H9 (cell line): Measurements from ENCODE around the gene TELO2. TPM values are rescaled to one million over a fixed set of nuclear protein-coding genes. Genes with fewer than 3 reads are reported as not detected.

Experiments used
- DNase-seq: peaks from one replicate; pipeline ENCODE4 v3.0.0-alpha.2; 2017
- H2AFZ ChIP-seq: one replicate; pipeline ENCODE4 v1.6.1; 2013; ENCODE audit warnings: mild to moderate bottlenecking, low read length, control low read depth, moderate library complexity
- H2AK5ac ChIP-seq: 2 replicates; pipeline ENCODE4 v1.6.1; 2013; ENCODE audit warnings: low read length, control low read depth, mixed read lengths; ENCODE audit not compliant: insufficient read length
- H2BK120ac ChIP-seq: one replicate; pipeline ENCODE4 v1.6.1; 2013; ENCODE audit warnings: low read depth, mild to moderate bottlenecking, low read length, control low read depth, inconsistent platforms; ENCODE audit not compliant: poor library complexity, severe bottlenecking
- H2BK12ac ChIP-seq: 2 replicates; pipeline ENCODE4 v1.6.1; 2013; ENCODE audit warnings: low read length, control low read depth, mixed read lengths, low read depth; ENCODE audit not compliant: insufficient read length
- H2BK15ac ChIP-seq: 2 replicates; pipeline ENCODE4 v1.6.1; 2013; ENCODE audit warnings: low read depth, low read length, control low read depth
- H2BK20ac ChIP-seq: one replicate; pipeline ENCODE4 v1.6.1; 2013; ENCODE audit warnings: low read depth, mild to moderate bottlenecking, low read length, control low read depth, inconsistent platforms; ENCODE audit not compliant: poor library complexity, severe bottlenecking
- H2BK5ac ChIP-seq: 2 replicates; pipeline ENCODE4 v1.6.1; 2013; ENCODE audit warnings: low read length, control low read depth, mixed read lengths; ENCODE audit not compliant: insufficient read length
- H3K14ac ChIP-seq: 2 replicates; pipeline ENCODE4 v1.6.1; 2013; ENCODE audit warnings: low read length, control low read depth; ENCODE audit not compliant: insufficient read depth
- H3K18ac ChIP-seq: 2 replicates; pipeline ENCODE4 v1.6.1; 2013; ENCODE audit warnings: low read depth, mild to moderate bottlenecking, mixed read lengths, low read length, control low read depth; ENCODE audit not compliant: insufficient read length
- H3K23ac ChIP-seq: 2 replicates; pipeline ENCODE4 v1.6.1; 2013; ENCODE audit warnings: low read length, control low read depth, mixed read lengths, low read depth; ENCODE audit not compliant: insufficient read length
- H3K23me2 ChIP-seq: 2 replicates; pipeline ENCODE4 v1.6.1; 2013; ENCODE audit warnings: low read depth, mild to moderate bottlenecking, mixed read lengths, low read length, control low read depth; ENCODE audit not compliant: insufficient read length, poor library complexity, severe bottlenecking
- H3K27ac ChIP-seq: 2 replicates; pipeline ENCODE4 v1.5.1; 2013; ENCODE audit warnings: low read length, control low read depth, mixed read lengths, low read depth; ENCODE audit not compliant: insufficient read length
- H3K27me3 ChIP-seq: 2 replicates; pipeline ENCODE4 v1.6.1; 2013; ENCODE audit warnings: low read length, control low read depth, inconsistent platforms; ENCODE audit not compliant: insufficient read depth
- H3K4ac ChIP-seq: 2 replicates; pipeline ENCODE4 v1.6.1; 2013; ENCODE audit warnings: low read depth, mild to moderate bottlenecking, control low read depth, inconsistent platforms, low read length, moderate library complexity
- H3K4me1 ChIP-seq: 2 replicates; pipeline ENCODE4 v1.6.1; 2013; ENCODE audit warnings: low read length, control low read depth, inconsistent platforms; ENCODE audit not compliant: insufficient read depth
- H3K4me2 ChIP-seq: 2 replicates; pipeline ENCODE4 v1.6.1; 2013; ENCODE audit warnings: low read length, control low read depth, mixed read lengths; ENCODE audit not compliant: insufficient read length, insufficient read depth
- H3K56ac ChIP-seq: 2 replicates; pipeline ENCODE4 v1.6.1; 2013; ENCODE audit warnings: low read depth, mild to moderate bottlenecking, mixed read lengths, low read length, control low read depth; ENCODE audit not compliant: insufficient read length
- H3K79me1 ChIP-seq: 2 replicates; pipeline ENCODE4 v1.6.1; 2013; ENCODE audit warnings: low read depth, mild to moderate bottlenecking, moderate library complexity, low read length, control low read depth, inconsistent platforms; ENCODE audit not compliant: insufficient read depth, poor library complexity, severe bottlenecking
- H3K79me2 ChIP-seq: 2 replicates; pipeline ENCODE4 v1.6.1; 2013; ENCODE audit warnings: low read length, control low read depth, inconsistent platforms; ENCODE audit not compliant: insufficient read depth
- H3K9ac ChIP-seq: 2 replicates; pipeline ENCODE4 v1.6.1; 2013; ENCODE audit warnings: low read length, control low read depth, mixed read lengths; ENCODE audit not compliant: insufficient read length; ENCODE audit errors: extremely low read depth
- H3K9me3 ChIP-seq: one replicate; pipeline ENCODE4 v1.6.1; 2013; ENCODE audit warnings: low read depth, low read length, inconsistent platforms; ENCODE audit not compliant: control insufficient read depth
- H3T11ph ChIP-seq: one replicate; pipeline ENCODE4 v1.6.1; 2013; ENCODE audit warnings: mild to moderate bottlenecking, low read length, control low read depth, inconsistent platforms
- H4K20me1 ChIP-seq: one replicate; pipeline ENCODE4 v1.6.1; 2013; ENCODE audit not compliant: control insufficient read depth, insufficient read length, insufficient read depth
- H4K5ac ChIP-seq: 2 replicates; pipeline ENCODE4 v1.6.1; 2013; ENCODE audit warnings: low read depth, mild to moderate bottlenecking, mixed read lengths, low read length, control low read depth; ENCODE audit not compliant: insufficient read length
- H4K8ac ChIP-seq: replicated peaks from 2 replicates; pipeline ENCODE4 v1.6.1; 2013; ENCODE audit warnings: low read length, control low read depth, mixed read lengths, low read depth; ENCODE audit not compliant: insufficient read length
- H4K91ac ChIP-seq: 2 replicates; pipeline ENCODE4 v1.6.1; 2013; ENCODE audit warnings: low read depth, mild to moderate bottlenecking, moderate library complexity, mixed read lengths, low read length, control low read depth; ENCODE audit not compliant: insufficient read length
- H3K27ac Mint-ChIP-seq, 3 experiments: 2 replicates in 2 of 3; 3 replicates in 1 of 3; pipeline ENCODE4 v1.8.0; 2020 to 2021; ENCODE audit warnings: mixed read lengths in 3 of 3, mild to moderate bottlenecking in 1 of 3, moderate library complexity in 1 of 3
- H3K27me3 Mint-ChIP-seq: 2 replicates; pipeline ENCODE4 v1.8.0; 2021; ENCODE audit warnings: low read depth, mild to moderate bottlenecking, moderate library complexity, mixed read lengths
- H3K36me3 Mint-ChIP-seq, 3 experiments: 2 replicates in 2 of 3; 3 replicates in 1 of 3; pipeline ENCODE4 v1.8.0; 2020 to 2021; ENCODE audit warnings: low read depth in 3 of 3, mixed read lengths in 3 of 3; ENCODE audit not compliant: insufficient read depth in 1 of 3
- H3K4me1 Mint-ChIP-seq, 2 experiments: 2 replicates each; pipeline ENCODE4 v1.8.0; 2020; ENCODE audit warnings: mixed read lengths in 2 of 2
- H3K4me3 Mint-ChIP-seq, 2 experiments: 2 replicates in 1 of 2; 3 replicates in 1 of 2; pipeline ENCODE4 v1.8.0; 2020 to 2021; ENCODE audit warnings: mild to moderate bottlenecking in 2 of 2, mixed read lengths in 2 of 2, moderate library complexity in 1 of 2
- H3K9me3 Mint-ChIP-seq, 2 experiments: 2 replicates in 1 of 2; 3 replicates in 1 of 2; pipeline ENCODE4 v1.8.0; 2020; ENCODE audit warnings: mild to moderate bottlenecking in 2 of 2, mixed read lengths in 2 of 2, moderate library complexity in 1 of 2
- CTCF ChIP-seq: fragments of 200-600 bp; sonication (generic); conservative IDR thresholded peaks from 3 replicates; pipeline ENCODE4 v1.8.0; 2021; ENCODE audit warnings: antibody characterized with exemption, mild to moderate bottlenecking
- whole genome bisulfite sequencing: extraction: QIAGEN DNeasy Blood & Tissue Kit; methylation state at CpG from one replicate; pipeline ENCODE4 v1.1.7; 2013; ENCODE audit warnings: missing lambda C conversion rate, low lambda C conversion rate, mixed read lengths; ENCODE audit not compliant: insufficient read length; ENCODE audit errors: extremely low coverage; 5-methylcytosine and 5-hydroxymethylcytosine counted together
- total RNA-seq: library from RNA; stranded (reverse); gene quantifications from 2 replicates; pipeline ENCODE4 v1.2.1, GENCODE V29; 2021

Gene TELO2
- total RNA-seq, 1 experiment from 2014 or later = 98.9 TPM

GRCh38 chr16:1531638-1531910, 38.4 kb downstream of the TELO2 start:
- no peak overlapping the region for H2BK20ac ChIP-seq
- H2BK12ac ChIP-seq = no peak overlapping the region
- no peak overlapping the region for H3K14ac ChIP-seq
- no peak overlapping the region for H3K27ac Mint-ChIP-seq
- TF ChIP-seq CTCF = no peak
- H3K23me2 ChIP-seq = no peaks in the 10 kb centered on the region
- no peak for DNase-seq
- H3K56ac ChIP-seq = no peak overlapping the region
- H4K5ac ChIP-seq = no peak overlapping the region
- no peak overlapping the region for H3K27ac ChIP-seq
- no peak overlapping the region for H2AFZ ChIP-seq
- H3K79me2 ChIP-seq = no peaks in the 10 kb centered on the region
- no peak overlapping the region for H3K18ac ChIP-seq
- H2AK5ac ChIP-seq = no peak overlapping the region
- H3K27me3 Mint-ChIP-seq = no peaks in the 10 kb centered on the region
- no CpG with 5 or more reads among the region's 14 CpGs for WGBS
- no peak overlapping the region for H3K23ac ChIP-seq
- no peak overlapping the region for H3K4me3 Mint-ChIP-seq
- H3K4me1 ChIP-seq = no peaks in the 10 kb centered on the region
- H3K9me3 Mint-ChIP-seq = no peaks in the 10 kb centered on the region
- no peak overlapping the region for H4K91ac ChIP-seq
- no peak overlapping the region for H2BK15ac ChIP-seq
- no peaks in the 10 kb centered on the region; the same call in 1 of the 2 replicates for H3K27me3 ChIP-seq
- no peak overlapping the region for H3K9ac ChIP-seq
- no peaks in the 10 kb centered on the region; a peak in 1 of 4 replicates for H3K4me1 Mint-ChIP-seq
- no peak overlapping the region for H2BK120ac ChIP-seq
- no peak overlapping the region for H2BK5ac ChIP-seq
- H3K4me2 ChIP-seq = no peak overlapping the region
- no peak overlapping the region for H3K4ac ChIP-seq
- H3K36me3 Mint-ChIP-seq = no peaks in the 10 kb centered on the region
- H4K8ac ChIP-seq = no peak overlapping the region
- H4K20me1 ChIP-seq = no peaks in the 10 kb centered on the region
- no peaks in the 10 kb centered on the region for H3K9me3 ChIP-seq
- H3T11ph ChIP-seq = no peak overlapping the region
- no peaks in the 10 kb centered on the region for H3K79me1 ChIP-seq
